GM18909 (cell line): Measurements from ENCODE around the gene GRID2IP.

Experiments used
- ATAC-seq: cut with Tn5 transposase; IDR thresholded peaks from one replicate; pipeline ENCODE4 v1.9.1; 2021; ENCODE audit warnings: mild to moderate bottlenecking; ENCODE audit not compliant: unreplicated experiment, poor library complexity

The GRID2IP gene

GRCh38 chr7:6563936-6564770, 12.9 kb upstream of the GRID2IP start:
- no peak for ATAC-seq

DNA sequence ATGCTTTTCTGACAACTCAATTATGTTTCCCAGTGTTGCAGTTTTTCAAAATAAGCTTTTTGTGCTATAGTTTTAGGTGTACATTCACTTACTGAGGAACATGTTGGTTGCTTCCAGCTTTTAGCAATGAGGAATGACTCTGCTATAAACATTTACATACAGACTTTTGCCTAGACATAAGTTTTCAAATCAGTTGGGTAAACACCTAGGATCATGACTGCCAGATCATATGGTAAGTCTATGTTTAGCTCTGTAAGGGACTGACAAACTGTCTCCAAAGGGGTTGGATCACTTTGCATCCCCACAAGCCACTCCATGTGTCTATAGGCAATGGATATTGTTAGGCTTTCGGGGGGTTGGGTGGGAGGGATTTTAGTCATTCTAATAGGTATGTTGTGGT, 10.8 kb upstream of the GRID2IP start:
- ATAC-seq, result no peak

DNA sequence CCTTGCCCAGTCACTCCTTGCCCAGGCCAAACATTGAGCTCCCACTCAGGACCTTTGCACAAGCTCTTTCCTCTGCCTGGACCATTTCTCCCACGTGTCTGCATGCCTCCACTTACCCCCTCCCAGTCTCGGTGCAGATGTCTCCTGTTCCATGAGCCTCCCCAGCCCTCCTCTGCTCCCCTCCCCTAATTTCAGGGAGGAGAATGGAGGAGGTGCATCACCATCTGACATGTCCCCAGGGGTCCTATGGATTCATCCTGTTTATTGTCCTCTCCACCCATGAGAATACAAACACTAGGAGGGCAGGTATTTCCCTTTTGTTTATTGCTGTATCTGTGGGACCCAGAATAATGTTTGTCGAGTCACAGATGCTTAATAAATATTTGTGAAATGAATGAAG, 8.6 kb upstream of the GRID2IP start:
- ATAC-seq, result no peak

DNA sequence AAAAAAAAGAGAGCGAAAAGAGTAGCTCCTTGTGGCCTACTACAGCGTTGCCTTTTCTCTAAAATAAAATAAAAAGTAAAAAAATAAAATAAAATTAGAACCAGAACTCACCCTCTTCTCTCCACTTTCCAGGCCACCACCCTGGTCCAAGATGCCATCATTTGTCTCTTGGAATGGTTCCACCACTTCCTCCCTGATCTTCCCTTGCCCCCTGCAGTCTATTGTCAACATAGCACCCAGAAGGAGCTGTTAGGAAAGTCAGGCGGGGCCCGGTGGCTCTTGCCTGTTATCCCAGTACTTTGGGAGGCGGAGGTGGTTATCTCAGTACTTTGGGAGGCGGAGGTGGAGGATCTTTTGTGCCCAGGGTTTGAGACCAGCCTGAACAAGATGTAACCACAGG, 7.6 kb upstream of the GRID2IP start:
- ATAC-seq, result no peak

GRCh38 chr7:6556196-6556595, 4.9 kb upstream of the GRID2IP start:
- ATAC-seq, result no peak

GRCh38 chr7:6554848-6555247, 3.6 kb upstream of the GRID2IP start:
- ATAC-seq, result no peak

- no peak for ATAC-seq
These were observed 2.3 kb upstream of the GRID2IP start for GRCh38 chr7:6553448-6554044.

- no peak for ATAC-seq
These were observed 3.9 kb downstream of the GRID2IP start for GRCh38 chr7:6547400-6547799.

DNA sequence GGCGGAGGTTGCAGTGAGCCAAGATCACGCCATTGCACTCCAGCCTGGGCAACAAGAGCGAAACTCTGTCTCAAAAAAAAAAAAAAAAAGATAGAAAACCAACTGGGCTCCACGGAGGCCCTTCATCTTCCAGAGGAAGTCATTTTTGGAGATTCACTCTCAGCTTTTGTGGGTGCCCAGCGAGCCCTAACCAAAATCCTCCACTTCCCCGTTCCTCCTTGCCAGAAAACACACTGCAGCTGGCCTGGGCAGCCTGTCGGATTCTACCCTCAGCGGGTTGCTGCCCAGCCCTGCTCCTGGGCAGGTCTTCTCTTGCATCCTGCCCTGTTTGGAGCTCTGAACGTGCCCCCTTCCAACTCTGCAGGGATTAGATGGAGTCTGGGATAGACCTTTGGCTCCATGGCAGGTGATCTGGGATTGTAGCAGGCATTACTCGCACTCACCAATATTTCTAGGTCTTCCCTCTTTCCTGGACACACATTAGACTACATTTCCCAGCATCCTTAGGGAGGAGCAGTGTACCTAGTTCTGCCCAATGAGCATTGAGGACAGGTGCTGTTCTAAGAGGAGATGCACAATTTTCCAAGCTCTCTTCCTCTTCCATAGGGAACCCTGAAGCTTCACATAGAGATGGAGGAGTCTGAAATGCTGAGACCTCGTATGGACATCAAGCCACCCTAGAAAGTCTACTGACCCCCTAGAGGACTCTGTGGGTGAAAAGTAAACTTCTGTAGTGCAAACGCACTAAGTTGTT, 4.6 kb downstream of the GRID2IP start:
- no peak for ATAC-seq

DNA sequence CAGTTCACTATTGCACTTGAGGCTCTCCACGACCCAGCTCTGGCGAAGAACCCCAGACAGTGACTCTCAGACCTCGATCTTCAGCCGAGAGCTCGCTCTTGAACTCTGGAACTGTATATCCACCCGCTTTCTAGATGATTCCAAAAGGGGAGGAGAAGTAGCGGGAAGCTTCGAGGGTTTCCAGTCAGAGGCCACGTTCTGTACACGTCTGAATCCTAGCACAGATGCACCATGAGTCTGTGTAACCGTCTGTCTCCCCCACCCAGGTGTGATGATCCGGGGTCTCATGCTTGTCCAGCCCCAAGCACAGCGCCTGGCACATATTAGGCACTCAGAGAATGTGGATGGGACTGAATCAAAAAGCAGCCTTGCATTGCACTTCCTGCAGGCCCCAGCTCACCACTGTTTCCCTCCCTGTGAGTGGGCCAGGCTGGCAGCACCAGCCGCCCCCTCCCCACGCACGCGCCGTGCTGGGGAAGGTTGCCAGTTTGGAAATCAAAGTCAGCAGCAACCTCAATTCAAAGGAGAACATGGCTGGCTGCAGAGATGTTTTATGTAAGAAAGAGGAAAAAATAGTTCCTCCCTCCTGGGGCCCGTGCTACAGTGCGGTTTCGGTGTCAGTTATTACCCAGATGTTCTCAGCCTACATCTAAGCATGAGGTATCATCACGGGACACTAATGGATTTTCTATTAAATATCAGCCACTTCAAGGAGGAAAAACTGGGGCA, 5.7 kb downstream of the GRID2IP start:
- peak; percentile 68 for ATAC-seq

DNA sequence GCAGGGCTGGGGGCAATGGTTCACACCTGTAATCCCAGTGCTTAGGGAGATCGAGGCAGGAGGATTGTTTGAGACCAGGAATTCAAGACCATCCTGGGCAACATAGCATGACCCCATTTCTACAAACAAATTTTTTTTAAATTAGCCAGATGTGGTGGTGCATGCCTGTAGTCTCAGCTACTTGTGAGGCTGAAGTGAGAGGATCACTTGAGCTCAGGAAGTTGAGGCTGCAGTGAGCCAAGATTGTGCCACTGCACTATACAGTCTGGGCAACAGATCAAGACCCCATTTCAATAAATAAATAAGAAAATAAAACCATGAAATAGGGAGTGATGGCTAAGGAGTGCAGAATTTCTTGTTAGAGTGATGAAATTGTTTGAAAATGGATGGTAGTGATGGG, 8.9 kb downstream of the GRID2IP start:
- ATAC-seq, result no peak

DNA sequence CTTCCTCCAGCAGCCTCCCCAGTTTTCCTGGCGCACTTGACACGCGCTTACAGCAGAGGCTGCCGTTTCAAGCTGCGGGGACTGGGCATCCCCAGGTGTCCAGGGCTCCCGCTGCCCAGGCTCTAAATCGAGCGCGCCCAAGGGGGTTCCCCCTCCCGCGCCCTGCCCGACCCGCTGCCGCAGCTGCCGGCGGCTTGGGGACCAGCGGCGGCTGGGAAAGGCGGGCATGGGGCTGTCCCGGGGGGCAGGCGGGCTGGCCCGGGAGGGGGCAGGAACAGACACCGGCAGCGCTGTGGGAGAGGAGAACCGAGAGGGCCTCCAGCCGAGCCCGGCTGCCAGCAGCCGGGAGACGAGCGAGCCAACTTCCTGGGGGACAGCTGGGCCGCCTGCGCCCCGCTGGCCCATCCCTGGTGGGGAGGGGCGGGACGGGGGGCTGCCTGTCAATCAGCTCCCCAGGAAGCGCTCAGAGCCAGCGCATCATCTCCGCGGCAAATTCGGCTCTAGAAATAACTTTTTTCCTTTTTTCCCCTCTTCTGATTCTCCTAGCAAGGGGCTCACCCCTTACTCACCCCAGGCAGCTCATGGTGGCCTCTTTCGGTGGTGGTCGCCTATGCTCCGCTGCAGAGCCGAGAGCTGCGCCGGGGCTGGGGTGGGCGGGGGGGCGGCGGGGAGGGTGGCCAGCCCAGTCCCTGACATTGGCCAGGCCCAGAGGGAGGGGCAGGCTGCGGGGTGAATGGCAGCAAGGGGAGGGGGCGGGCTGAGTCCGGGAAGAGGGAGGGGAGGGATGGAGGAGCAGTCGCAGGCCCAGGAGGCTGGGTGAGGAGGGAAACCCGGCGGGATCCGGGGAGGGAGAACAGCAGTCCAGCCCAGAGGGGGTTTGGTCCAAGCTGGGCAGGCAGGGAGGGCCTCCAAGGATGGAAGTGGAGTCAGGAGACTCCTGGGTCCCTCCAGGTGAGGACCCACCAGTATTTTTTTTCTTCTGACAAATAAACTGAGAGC, 14.7 kb downstream of the GRID2IP start:
- ATAC-seq, result no peak

DNA sequence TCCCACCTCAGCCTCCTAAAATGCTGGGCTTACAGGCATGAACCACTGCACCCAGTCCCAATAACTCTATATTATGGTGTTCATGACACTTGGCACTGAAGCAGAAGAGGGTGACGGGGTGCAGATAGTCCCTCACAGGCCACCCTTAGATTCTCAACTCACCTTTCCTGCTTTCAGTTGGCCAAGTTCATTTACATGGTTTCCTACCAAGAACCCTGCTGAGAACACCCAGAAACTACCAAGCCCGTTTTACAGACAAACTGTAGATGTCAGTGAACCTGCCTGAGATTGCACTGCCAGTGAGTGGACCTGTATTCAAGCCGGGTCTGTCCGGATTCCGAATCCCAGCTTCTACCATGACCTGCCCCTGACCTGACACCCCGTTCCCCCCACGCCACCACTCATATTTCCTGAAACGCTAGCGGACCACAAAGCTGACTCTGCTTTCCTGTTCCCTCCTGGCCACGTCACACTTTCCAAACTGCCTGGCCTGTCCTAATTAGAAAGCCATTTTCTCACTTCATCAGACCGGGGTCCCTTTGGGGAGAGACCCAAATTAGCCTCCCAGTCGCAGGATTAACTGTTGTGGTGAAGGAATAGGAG, 17.3 kb downstream of the GRID2IP start:
- peak; percentile 50 for ATAC-seq

- ATAC-seq, result no peak
These were observed 18.7 kb downstream of the GRID2IP start for GRCh38 chr7:6532516-6532915.

DNA sequence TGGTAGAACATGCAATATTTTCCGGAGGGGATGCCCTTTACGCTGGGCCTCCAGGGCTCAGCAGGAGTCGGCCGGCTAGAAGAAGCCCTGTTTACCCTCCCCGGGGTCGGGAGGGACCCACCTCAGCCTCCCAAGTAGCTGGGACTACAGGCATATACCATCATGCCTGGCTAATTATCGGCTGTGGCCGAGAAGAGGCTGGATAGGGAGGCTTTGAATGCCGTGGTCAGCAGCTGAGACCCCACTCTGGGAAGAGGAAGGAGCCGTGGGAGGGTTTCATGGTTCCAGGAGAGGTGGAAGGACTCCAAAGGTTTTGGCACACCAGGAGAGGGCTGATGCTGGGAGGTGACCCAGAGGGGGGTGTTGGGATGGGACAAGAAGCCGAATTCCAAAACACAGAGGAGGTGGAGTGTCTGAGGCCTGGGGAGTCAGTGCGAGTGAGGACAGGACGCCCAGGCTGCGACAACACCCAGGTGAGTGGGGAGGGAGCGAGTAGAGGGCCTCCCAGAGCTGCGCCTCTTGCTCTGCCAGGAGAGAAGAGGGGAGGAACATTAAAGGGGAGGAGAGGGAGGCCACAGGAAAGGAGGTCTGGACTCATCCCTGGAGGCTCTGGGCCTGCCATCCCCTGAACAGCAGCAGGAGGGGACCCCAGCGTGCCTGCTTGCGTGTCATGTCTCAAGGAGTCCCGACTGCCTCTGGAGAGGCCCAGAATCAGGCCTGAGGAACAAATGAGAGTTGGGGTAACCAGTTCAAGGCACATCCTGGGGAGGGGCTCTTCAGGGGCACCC, 19.6 kb downstream of the GRID2IP start:
- peak; percentile 8 for ATAC-seq

- peak; percentile 48 for ATAC-seq
These were observed 20.4 kb downstream of the GRID2IP start for GRCh38 chr7:6530626-6531491.

- no peak for ATAC-seq
These were observed 21.6 kb downstream of the GRID2IP start for GRCh38 chr7:6529643-6530042.
